Non-pigmented ciliary epithelial cell (primary cell): ENCODE results near the gene LGALS4.
"Not testable (repeated sequence)": the region's sequence is repeated elsewhere in the genome, so short reads cannot be mapped to it uniquely, and the experiment has no call there.

ENCODE experiments used
- DNase-seq: peaks from one replicate; pipeline ENCODE4 v3.0.0-alpha.2; 2010; ENCODE audit warnings: low read depth

LGALS4 gene

DNA sequence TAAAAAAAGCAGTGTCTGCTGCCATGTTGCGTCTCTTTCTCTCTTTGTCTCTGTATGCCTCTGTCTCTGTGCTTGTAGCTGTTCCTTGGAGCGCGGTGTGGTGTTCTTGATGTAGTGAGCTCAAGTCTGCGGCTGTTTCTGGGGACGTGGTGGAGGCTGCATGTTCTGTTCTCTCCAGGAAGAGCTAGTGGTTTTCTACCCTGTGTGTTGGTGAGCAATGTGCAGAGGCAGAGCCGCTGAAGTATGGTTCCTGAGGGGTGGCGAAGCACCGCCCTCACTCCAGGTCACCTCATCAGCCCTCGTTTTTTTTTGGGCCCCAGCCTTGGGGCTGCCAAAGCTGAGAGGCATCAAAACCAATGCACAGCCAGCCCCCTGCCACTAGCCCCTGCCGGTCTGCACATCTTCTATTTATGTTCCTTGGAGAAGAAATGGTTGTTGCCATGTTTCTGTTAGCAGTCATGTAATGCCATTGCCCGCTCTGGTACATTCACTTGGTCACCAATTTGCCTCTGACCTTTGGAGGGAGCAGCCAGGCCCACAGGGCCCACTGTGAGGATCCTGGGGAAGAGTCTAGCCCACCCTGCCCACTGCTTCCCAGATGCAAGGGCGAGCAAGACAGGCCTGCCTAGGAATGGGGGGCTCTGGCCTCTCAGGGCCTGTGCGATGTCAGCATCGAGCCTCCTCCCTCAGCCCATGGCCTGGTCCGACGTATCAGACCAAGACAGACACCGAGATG, 29.9 kb upstream of the LGALS4 start:
- DNase-seq, result no peak

DNA sequence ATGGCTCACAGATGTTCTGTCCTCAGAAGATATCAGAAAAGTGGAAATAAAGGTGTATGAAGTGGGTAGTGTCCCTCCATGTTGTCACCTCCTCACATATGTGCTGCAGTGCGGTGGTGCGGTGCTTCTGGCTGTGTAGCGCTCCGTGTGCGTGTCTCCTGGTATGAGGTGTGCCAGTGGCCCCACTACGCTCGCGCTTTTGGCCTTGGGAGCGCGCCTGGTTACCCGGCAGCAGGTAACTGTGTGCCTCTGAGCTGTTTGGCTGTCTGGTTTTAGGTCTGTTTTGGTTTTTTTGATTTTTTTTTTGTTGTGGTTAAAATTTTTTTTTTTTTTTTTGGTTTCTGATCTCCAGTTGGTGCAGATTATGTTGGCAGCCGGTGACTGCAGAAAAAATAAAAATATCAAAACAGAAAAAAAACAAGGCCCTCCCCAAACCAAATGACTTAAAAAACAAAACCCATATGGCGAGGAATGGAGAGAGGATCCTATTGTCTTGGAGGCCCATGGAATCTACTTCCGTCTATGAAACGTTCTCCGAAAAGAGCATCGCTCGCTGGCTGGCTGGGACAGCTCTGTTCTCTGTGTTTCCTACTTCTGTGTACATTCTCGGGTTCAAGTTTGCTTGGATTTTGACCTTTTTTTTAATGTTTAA, 29.2 kb upstream of the LGALS4 start:
- DNase-seq, result no peak

DNA sequence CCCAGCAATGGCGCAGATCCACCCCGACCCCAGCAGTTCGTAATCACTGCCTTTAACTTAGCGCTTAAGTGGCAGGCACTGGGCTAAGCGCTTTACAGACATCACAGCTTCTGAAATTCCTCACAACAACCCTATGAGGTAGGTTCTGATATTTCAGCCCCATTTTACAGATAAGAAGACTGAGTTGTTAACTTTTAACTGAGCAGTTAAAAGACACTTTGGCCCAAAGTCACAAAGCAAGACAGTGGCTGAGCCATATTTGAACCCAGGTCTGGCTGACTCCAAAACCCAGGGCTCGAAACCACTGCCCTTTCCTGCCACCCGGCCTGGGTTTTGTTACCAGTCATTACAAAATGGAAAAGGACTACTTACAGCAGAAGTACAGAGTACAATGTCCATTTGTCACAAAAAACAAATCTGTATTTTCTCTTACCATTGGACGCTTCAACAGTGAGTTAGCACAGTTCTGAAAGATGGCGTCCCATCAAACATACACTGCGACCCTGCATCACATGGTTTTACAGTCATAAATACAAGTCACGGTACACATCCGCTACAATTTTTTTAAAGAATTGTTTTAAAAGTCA, 28.5 kb upstream of the LGALS4 start:
- DNase-seq, result no peak

DNA sequence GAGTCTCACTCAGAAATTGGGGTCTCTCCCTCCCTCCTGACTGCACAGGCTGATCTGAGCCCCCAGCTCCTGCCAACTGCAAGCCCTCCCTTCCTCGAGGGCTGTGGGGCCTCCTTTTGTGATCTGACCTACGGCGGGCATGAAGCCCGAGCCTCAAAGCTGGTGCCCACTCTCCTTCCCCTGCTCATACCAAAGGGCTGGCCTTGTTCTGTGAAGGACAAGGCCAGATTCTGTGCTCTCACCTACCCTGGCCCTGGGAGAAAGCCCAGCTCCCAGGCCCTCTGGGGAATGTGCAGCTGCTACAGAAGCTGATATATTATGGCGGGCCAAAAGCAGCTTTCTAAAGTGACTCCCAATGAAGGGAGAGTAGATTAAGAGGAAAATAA, 27.8 kb upstream of the LGALS4 start:
- no peak for DNase-seq

DNA sequence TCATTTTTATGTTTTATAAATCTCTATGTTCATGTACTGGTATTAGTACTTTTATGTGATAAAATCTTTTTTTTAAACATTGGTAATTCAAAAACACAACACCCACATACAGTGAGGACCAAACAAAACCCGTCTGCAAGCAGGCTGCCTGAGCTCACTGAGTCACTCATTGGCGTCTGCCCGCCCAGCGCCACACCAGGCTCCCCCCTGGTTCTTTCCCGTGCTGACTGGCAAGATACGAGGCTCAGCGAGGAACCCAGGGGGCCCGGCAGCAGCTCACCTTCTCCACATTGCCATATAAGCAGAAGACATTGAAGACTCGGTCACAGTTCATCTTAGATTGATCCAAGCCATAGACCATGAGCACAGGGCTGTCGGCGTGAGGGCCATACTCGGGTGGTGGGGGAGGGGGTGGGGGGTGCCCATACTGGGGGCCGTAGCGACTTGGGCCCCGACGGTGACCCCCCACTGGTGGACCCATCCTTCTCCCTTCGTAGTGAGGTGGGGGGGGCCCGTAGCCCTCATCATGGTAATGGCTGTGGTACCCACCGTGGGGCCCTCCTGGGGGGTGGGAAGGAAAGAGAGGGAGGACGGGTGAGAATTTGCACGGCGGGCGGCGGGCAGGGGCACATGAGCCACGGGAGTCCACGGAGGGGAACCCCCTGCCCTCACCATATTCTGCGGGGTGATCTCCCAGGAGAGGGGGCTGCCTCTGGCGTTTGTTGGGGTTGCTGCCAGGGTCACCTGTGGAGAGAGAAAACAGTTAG, 27.3 kb upstream of the LGALS4 start:
- no peak for DNase-seq

DNA sequence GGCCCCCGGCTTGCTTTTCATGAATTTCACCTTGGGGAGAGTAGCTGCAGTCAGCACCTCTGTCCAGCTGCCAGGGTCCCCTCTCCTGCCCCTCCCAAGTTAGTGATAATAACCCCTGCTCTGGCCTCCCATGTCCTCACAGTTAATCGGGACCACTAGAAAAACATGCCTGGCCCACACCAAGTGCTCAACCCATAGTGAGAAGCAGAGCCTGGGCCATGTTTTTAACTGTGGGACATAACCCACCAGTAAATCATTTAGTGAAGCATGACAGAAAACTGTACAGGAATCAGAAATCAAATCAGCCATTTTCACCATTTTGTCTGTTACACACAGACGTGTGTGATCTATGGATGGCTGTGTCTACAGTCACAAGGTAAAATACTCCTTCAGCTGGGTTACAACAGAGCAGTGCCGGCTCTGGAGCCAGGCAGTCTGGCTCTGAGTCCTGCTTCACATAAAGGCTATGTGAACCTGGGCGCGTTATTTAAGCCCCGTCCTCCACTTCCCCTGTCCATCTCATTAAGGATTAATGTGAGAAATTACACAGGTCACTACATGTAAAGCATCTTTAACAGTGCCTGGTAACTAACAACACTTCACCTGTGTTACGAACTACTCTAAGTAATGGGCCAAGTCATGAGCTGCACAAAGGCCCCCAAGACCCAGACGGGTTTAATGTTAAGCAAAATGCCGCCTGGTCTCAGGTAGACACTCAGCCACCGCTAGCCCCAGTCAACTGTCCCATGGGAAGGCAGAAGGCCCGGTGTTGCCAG, 26.4 kb upstream of the LGALS4 start:
- no peak for DNase-seq

DNA sequence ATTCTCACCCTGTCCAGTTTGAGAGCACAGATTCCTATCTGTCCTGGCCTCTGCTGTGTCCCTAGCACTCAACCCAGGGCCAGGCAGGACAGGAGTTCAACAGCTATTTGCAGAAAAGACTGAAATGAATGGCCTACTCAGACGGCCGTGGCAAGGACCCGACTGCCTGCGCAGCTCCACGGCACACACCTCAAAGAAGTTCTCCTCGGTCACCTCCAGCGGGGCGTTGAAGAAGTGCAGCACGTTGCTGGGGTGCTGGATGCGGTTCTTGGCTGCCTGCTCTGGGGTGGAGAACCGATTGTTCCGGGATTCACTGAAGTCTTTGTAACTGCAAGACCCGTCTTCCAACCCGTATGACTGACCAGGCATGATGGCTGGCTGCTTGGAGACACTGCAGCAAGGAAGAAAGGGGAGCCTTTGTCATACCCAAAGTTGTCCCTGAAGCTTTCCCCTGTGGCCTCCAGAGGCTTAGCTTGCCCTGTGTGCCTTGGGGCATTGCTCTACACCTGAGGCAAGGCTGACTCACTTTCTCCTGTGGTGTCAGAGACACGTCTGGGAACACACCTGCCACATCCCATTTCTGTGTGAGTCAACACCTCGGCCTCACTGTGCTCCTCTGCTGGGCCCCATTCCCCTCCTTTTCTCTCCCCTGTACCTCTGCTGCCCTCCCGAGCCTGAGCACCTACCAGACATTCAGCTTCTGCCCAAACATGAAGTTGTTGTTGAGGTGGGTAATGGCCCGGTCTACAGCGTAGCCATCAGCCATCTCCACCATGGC, 25.7 kb upstream of the LGALS4 start:
- no peak for DNase-seq

DNA sequence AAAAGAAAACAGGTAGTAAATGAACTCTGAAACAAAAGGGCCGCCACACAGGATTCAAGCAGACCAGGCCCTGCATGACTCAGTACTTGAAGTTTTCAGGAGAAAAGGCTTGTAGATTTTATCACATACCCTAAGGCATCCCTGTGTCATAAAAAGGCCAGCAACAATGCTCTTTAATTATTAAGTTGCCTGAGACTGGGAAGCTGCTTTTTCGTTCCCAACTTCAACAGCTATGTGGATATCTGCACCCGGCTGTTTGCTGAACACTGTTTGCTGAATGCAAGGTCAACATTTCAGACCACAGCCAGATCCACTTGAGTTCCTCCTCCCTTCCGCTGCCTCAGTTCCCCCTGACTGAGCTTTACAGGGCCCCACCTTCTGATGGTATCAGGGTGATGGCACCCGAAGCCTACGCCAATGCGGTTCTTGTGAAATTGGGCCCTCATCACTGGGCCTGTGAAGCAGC, 24.9 kb upstream of the LGALS4 start:
- no peak for DNase-seq

DNA sequence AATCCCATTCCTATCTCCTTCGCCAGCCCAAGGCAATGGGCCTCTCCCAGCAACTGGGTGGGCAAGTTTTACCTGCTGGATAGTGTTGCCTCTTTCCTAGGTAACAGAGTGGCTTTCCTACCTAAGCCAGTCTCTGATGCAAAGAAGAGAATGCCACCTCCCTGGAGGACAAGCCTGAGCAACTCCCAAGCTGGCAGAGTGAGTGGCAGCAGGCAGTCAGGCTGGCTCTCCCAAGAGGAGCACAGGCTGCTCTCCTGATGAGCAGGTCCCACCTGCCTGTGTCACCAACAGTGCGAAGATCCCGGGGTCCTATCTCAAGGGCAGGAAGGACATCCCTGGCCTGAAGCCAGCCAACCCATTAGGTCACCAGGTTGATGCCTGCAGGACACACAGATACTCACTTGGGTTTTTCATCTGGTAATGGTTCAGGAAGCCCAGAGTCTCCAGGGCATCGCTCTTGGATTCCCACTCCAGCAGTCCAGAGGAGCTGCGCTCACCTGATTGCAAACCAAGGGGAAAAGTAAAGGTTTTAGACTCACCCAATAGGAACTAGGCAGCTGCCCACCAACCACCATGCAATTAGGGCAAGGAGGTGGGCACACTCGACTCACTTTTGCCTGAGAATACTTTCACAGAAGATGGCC, 24.4 kb upstream of the LGALS4 start:
- no peak for DNase-seq

DNA sequence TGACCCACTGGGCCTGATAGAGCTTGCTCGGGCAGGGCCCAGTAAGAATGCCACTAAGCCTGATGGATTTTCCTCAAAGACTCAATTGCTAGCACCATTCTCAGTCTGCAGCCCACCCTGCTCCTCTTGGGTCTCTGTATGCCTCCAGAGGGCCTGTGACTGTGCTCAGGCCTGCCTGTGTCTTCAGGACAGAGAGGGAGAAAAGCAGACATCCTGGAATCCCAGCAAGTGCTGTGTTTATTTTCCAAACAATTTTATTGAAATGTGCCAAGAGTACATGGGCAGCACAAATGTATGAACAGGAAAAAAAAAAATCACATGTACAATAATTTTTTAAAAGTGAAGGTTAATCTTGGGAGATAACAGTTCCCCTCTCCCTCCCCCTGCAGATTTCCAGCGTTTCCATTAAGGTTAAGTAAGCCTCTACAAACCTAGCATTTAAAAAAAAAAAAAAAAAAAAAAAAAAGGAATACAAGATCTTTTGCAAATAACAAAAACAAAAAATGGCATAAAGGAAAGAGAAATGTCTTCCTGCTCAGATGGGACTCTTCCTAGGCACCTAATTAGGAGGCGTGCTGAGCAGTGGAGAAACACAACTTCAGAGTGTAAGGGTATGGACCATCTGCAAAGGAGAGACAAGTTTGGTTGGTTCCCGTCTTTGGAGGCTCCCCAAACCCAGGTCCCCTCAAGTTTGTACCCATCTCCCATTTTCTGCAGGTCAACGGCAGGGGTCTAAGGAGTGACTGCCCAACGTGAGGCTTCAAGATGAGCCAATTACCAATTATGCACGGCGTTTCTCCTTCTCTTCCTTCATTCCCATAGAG, 23.6 kb upstream of the LGALS4 start:
- DNase-seq, result no peak

DNA sequence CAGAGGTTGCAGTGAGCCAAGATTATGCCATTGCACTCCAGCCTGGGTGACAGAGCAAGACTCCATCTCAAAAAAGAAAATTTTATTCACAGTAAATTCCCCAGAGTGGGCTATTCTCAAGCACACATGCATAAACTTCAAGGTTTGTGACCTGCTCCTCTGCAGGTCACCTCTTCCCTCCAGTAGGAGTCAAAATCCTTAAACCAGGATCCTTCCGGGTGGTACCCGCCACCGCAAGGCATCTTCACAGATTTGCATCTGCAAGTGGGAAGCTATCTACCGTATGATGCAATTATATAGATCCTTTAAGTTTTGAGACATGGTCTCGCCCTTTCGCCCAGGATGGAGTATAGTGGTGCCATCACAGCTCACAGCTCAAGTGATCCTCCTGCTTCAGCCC, 21.8 kb upstream of the LGALS4 start:
- no peak for DNase-seq

DNA sequence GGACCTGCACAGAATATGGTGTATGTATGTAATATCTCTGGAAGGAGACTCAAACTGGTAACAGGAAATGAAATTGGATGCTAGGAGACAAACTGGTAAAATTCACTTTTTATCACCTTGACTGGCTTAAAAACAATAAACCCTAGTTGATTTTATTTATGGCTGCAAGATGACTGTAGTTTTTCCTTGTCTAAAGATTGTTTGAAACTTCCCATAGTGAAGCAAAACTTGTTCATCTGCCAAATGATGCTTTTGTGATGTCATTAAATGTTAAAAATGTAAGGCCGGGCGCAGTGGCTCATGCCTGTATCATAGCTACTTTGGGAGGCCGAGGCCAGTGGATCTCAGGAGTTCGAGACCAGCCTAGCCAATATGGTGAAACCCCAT, 21.4 kb upstream of the LGALS4 start:
- DNase-seq, result no peak

DNA sequence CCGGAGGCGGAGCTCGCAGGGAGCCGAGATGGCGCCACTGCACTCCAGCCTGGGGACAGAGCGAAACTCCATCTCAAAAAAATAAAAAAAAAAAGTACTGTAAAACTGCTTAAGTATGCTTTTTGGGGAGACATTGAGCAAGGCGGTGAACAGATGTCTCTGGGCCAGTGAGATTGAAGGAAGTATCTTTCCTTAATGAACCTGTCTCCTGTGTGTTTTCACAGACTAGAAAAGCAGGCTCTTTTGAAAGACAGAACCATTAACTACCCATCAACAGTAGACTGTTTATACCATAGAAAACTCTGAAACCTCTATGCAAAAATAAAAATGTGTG, 20.3 kb upstream of the LGALS4 start:
- DNase-seq, result no peak

DNA sequence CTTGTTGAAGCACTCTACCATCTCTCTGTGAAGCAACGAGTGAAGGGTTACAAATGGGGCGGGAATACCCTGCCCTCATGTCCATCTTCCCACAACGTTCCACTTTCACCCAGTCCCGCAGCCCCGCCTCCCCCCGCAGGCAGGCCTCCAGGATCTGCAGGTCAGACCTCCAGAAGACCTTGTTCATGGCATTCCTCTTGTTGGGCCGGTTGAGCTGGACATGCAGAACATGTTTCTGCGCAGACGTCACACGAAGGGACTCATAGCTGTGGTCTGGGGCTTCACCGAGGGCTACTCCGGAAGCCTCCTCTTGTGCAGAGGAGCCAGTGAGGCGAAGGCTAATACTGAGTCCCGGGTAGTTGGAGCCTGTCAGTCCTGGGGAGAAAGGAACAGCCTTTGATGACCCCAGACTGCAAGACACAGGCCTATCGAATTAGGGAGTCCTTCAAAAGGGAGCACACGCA, 18.4 kb upstream of the LGALS4 start:
- peak; percentile 93 for DNase-seq

DNA sequence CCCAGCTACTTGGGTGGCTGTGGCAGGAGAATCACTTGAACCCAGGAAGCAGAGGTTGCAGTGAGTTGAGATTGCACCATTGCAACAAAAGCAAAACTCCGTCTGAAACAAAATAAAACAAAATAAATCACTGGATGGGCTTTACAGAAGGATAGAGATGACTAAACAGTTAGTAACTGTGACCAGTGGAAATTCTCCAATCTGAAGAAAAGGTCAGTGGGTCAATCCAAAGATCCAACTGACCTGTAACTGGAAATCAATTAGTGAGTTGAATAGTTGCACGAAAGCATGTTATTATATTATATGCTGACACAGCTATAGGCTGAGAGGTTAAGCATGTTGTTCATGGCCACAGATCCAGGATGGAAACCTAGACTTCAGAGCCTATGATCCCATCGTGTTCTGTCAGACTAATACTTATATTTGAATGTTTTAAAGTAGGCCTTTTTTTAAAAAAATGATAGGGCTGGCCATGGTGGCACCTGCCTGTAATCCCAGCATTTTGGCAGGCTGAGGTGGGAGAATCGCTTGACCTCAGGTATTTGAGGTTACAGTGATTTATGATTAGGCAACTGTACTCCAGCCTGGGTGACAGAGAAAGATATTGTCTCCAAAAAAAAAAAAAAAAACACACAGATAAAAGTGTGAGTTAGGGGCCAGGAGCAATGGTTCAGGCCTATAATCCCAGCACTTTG, 17.4 kb upstream of the LGALS4 start:
- no peak for DNase-seq

DNA sequence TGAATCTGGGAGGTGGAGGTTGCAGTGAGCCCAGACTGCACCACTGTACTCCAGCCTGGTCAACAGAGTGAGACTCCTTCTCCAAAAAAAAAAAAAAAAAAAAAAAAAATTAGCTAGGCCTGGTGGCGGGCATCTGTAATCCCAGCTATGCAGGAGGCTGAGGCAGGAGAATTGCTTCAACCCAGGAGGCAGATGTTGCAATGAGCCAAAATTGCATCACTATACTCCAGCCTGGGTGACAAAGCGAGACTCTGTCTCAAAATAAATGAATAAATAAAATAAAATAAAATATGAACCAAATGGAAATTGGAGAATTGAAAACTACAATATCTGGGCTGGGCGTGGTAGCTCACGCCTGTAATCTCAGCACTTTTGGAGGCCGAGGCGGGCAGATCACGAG, 16.5 kb upstream of the LGALS4 start:
- DNase-seq, result not testable (repeated sequence)

DNA sequence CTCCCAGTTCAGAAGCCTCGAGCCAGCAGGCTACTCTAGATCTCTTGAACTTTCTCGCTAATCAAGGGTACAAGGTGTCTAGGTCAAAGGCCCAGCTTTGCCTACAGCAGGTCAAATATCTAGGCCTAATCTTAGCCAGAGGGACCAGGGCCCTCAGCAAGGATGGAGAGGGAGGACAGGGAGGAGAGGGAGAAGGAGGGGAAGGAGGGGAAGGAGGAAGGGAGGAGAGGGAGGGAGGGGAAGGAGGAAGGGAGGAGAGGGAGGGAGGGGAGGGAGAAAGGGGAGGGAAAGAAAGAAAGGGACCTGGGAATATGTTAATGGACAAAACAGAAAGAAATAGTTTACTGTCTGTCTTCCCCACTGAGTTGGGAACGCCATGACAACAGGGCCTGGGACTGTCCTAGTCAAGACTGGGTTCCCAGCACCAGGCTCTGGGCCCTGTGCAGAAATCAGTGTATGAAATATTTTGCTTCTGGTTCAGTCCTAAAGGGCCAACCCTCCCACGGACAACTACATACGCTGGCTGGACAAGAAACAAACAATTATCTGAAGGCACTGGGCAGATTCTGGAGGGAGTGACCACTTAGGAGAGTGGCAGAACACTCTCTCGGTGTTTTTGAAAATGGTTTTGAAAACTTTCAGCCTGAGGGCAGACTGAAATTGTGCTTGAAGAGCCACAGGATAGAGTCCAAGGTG, 14.3 kb upstream of the LGALS4 start:
- DNase-seq, result no peak

DNA sequence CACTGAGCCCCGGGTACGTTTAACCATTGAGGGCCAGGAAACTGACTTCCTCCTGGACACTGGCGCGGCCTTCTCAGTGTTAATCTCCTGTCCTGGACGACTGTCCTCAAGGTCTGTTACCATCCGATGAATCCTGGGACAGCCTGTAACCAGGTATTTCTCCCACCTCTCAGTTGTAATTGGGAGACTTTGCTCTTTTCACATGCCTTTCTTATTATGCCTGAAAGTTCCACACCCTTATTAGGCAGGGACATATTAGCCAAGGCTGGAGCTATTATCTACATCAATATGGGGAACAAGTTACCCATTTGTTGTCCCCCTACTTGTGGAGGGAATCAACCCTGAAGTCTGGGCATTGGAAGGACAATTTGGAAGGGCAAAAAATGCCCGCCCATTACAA, 13.2 kb upstream of the LGALS4 start:
- not testable (repeated sequence) for DNase-seq
